Ishikawa (cell line): Measurements from ENCODE around the gene MEF2C.

Source experiments
- CEBPB ChIP-seq: IDR thresholded peaks from 2 replicates; pipeline ENCODE4 v1.6.1; 2012
- CREB1 ChIP-seq: IDR thresholded peaks from 2 replicates; pipeline ENCODE4 v1.6.1; 2012; ENCODE audit warnings: low read depth
- EGR1 ChIP-seq: IDR thresholded peaks from 2 replicates; pipeline ENCODE4 v1.6.1; 2012
- EP300 ChIP-seq: IDR thresholded peaks from 2 replicates; pipeline ENCODE4 v1.6.1; 2012; ENCODE audit warnings: borderline replicate concordance
- FOXM1 ChIP-seq: IDR thresholded peaks from 2 replicates; pipeline ENCODE4 v1.6.1; 2012; ENCODE audit warnings: low read depth, borderline replicate concordance
- MAX ChIP-seq: IDR thresholded peaks from 2 replicates; pipeline ENCODE4 v1.6.1; 2012
- NFIC ChIP-seq: IDR thresholded peaks from 2 replicates; pipeline ENCODE4 v1.6.1; 2012
- RAD21 ChIP-seq: IDR thresholded peaks from 2 replicates; pipeline ENCODE4 v1.6.1; 2012; ENCODE audit warnings: low read depth
- TAF1 ChIP-seq: IDR thresholded peaks from 2 replicates; pipeline ENCODE4 v1.6.1; 2012; ENCODE audit warnings: low read depth, mild to moderate bottlenecking
- TCF12 ChIP-seq: IDR thresholded peaks from 2 replicates; pipeline ENCODE4 v1.6.1; 2012; ENCODE audit warnings: low read depth
- TEAD4 ChIP-seq: IDR thresholded peaks from 2 replicates; pipeline ENCODE4 v1.6.1; 2012
- USF1 ChIP-seq: IDR thresholded peaks from 2 replicates; pipeline ENCODE4 v1.6.1; 2012
- YY1 ChIP-seq: IDR thresholded peaks from 2 replicates; pipeline ENCODE4 v1.6.1; 2012; ENCODE audit warnings: low read depth
- ZBTB7A ChIP-seq: IDR thresholded peaks from 2 replicates; pipeline ENCODE4 v1.6.1; 2012; ENCODE audit warnings: low read depth
- TF ChIP-seq, protein P1 (sequence below): IDR thresholded peaks from 2 replicates; pipeline ENCODE4 v1.6.1; 2012; ENCODE audit warnings: low read depth, mild to moderate bottlenecking

MEF2C gene

DNA sequence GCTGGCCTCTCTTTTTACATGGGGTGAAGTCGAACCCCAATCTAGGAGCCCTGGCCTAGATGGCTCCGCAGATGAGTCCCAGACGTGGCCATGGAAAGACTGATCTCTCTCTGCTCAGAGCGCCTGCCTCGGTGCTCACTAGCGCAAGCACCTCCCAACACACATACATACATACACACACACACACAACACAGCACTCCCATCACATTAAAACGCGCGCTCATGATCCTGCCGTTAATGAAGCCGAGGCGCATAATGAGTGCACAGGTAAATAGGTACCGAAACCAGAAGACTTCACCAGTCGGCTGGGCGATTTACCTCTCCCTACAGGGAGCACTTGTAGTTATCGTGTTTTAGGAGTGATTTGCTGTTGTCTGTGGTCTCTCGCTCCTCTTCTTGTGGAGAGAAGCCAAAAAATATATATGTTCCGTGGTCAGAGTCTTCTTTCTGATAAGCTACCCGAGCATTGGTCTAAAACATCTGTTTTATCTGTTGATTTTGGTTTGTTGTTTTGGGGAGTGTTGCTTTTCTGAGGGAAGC lies 207.7 kb downstream of the MEF2C start:
- TF ChIP-seq CEBPB (no peak), EGR1 (no peak), YY1 (no peak), USF1 (no peak), CREB1 (no peak; the same call in 1 of the 2 replicates)
- TF ChIP-seq, protein P1, sequence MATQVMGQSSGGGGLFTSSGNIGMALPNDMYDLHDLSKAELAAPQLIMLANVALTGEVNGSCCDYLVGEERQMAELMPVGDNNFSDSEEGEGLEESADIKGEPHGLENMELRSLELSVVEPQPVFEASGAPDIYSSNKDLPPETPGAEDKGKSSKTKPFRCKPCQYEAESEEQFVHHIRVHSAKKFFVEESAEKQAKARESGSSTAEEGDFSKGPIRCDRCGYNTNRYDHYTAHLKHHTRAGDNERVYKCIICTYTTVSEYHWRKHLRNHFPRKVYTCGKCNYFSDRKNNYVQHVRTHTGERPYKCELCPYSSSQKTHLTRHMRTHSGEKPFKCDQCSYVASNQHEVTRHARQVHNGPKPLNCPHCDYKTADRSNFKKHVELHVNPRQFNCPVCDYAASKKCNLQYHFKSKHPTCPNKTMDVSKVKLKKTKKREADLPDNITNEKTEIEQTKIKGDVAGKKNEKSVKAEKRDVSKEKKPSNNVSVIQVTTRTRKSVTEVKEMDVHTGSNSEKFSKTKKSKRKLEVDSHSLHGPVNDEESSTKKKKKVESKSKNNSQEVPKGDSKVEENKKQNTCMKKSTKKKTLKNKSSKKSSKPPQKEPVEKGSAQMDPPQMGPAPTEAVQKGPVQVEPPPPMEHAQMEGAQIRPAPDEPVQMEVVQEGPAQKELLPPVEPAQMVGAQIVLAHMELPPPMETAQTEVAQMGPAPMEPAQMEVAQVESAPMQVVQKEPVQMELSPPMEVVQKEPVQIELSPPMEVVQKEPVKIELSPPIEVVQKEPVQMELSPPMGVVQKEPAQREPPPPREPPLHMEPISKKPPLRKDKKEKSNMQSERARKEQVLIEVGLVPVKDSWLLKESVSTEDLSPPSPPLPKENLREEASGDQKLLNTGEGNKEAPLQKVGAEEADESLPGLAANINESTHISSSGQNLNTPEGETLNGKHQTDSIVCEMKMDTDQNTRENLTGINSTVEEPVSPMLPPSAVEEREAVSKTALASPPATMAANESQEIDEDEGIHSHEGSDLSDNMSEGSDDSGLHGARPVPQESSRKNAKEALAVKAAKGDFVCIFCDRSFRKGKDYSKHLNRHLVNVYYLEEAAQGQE = no peak

DNA sequence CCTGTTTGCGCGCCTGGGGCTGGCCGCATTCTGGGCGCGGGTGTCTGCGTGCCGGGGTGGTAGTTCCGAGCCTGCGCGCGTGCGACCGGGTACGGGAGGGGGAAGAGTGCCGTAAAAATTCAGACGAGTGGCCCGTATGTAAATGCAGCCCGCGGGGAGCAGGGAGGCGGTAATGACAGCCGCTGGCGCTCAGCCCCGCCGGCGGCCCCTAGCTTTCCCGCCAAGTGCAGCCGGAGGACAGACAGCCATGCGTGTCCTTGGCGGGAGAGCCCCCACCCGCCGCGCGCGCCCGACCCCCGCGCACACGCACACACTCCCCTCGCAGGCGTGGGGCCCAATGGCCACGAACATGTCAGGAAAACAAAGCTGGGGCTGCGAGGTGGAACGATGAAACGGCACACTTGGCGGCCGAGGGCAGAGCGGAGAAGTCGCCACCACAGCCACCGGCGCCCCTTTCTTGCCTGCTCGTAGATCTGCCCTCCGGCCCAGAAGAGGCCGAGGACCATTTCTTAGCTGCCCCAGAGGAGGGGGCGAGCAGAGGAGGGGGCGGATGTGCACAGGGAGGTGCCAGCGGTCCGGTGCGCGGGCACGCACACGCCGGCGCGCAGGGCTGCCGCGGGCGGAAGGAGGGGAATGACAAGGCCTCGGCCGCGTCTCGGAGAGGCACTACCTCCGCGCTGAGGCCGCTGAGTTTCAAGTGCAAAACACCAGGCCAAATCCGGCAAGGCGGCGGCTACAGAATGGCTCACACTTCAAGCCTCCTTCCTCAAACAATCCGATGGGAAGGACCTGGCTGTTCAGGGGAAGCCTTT lies 208.4 kb downstream of the MEF2C start:
- TF ChIP-seq, protein P1 = no peak
- TF ChIP-seq TAF1 = peak; percentile 65; the same call in 1 of the 2 replicates
- no peak for TF ChIP-seq EP300
- no peak; the same call in 1 of the 2 replicates for TF ChIP-seq YY1
- TF ChIP-seq TCF12 = peak; percentile 16; the same call in 1 of the 2 replicates
- peak; percentile 77 for TF ChIP-seq ZBTB7A
- TF ChIP-seq RAD21 = no peak
- no peak for TF ChIP-seq FOXM1
- peak; percentile 32; the same call in 1 of the 2 replicates for TF ChIP-seq NFIC
- TF ChIP-seq CREB1 = no peak
- TF ChIP-seq TEAD4 = peak; percentile 8; the same call in 1 of the 2 replicates
- no peak for TF ChIP-seq EGR1
- TF ChIP-seq USF1 = no peak
- TF ChIP-seq MAX = peak; percentile 85
- no peak for TF ChIP-seq CEBPB

- TF ChIP-seq ZBTB7A (no peak), TCF12 (no peak), MAX (no peak), RAD21 (no peak), USF1 (no peak), FOXM1 (no peak), NFIC (no peak)
- TF ChIP-seq, protein P1 = no peak
Measured at GRCh38 chr5:88673253-88674105, 209.5 kb downstream of the MEF2C start.
